Uterus (tissue), 2 donors: ENCODE data around the gene KRTAP5-11.

ENCODE experiments used
- POLR2A ChIP-seq, 2 donors: fragments of 450-650 bp; IDR thresholded peaks; one replicate each; pipeline ENCODE4 v1.6.1; 2016; ENCODE audit warnings: antibody characterized with exemption in 2 of 2, mild to moderate bottlenecking in 1 of 2, moderate library complexity in 1 of 2
- TF ChIP-seq, protein P1 (sequence below), 4 experiments: fragments of 200-600 bp in 2 of 4; fragments of 450-650 bp in 2 of 4; sonication (generic) in 2 of 4; IDR thresholded peaks; one replicate each; pipeline ENCODE4 v1.5.1; 2016 to 2019; ENCODE audit warnings: antibody characterized with exemption in 4 of 4, mild to moderate bottlenecking in 2 of 4, moderate library complexity in 1 of 4

DNA sequence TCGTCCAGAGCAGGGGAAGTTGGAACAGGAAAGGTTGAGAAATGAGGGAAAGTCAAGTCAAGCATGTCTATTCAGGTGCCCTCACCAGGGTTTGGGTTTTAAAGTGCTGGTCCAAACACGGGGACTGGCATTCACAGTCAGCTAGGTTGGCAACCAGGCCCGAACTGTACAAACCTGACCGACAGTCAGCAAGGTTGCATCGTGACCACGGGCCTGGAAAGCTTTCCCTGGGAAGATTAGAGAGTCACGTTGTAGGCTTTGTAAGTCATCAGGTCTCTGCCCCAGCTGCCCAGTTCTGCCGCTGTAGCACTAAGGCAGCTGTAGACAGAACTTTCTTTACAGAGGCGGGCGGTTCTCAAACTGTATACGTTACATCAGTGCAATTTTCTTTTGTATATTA, 9.9 kb downstream of the KRTAP5-11 start:
- no peak for TF ChIP-seq POLR2A (IDR thresholded peaks at IDR 0.05)
- TF ChIP-seq, protein P1, sequence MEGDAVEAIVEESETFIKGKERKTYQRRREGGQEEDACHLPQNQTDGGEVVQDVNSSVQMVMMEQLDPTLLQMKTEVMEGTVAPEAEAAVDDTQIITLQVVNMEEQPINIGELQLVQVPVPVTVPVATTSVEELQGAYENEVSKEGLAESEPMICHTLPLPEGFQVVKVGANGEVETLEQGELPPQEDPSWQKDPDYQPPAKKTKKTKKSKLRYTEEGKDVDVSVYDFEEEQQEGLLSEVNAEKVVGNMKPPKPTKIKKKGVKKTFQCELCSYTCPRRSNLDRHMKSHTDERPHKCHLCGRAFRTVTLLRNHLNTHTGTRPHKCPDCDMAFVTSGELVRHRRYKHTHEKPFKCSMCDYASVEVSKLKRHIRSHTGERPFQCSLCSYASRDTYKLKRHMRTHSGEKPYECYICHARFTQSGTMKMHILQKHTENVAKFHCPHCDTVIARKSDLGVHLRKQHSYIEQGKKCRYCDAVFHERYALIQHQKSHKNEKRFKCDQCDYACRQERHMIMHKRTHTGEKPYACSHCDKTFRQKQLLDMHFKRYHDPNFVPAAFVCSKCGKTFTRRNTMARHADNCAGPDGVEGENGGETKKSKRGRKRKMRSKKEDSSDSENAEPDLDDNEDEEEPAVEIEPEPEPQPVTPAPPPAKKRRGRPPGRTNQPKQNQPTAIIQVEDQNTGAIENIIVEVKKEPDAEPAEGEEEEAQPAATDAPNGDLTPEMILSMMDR (IDR thresholded peaks at IDR 0.05) = no peak
